Right lobe of liver (tissue), 4 donors: Measurements from ENCODE around the gene NRXN2.

Experiments
- CTCF ChIP-seq, 4 donors: fragments of 200-600 bp in 3 of 4; fragments of 450-650 bp in 1 of 4; IDR thresholded peaks; one replicate each; pipeline versions ENCODE4 v1.5.1 to v1.8.0; 2016 to 2022; ENCODE audit warnings: antibody characterized with exemption in 4 of 4, mild to moderate bottlenecking in 2 of 4
- POLR2A ChIP-seq: fragments of 450-650 bp; IDR thresholded peaks from one replicate; pipeline ENCODE4 v1.6.1; 2017; ENCODE audit warnings: antibody characterized with exemption, mild to moderate bottlenecking
- donor health status: DM: no; HTN: no; CAD: no.
- donor health status: DM: no; HTN: no; CAD: no.
- donor health status: DM: no; HTN: yes; CAD: no.

- TF ChIP-seq POLR2A (no peak), CTCF (IDR thresholded peaks at IDR 0.05) (no peak)
These were observed 45.3 kb upstream of the NRXN2 start for GRCh38 chr11:64768300-64768694.
